CD4-positive, alpha-beta T cell treated with Interleukin-15 for 1 hour (primary cell): ENCODE data around the gene SMURF1.

ENCODE experiments used
- DNase-seq: peaks from one replicate; pipeline ENCODE4 v3.0.0-alpha.2; 2020

The SMURF1 gene

DNA sequence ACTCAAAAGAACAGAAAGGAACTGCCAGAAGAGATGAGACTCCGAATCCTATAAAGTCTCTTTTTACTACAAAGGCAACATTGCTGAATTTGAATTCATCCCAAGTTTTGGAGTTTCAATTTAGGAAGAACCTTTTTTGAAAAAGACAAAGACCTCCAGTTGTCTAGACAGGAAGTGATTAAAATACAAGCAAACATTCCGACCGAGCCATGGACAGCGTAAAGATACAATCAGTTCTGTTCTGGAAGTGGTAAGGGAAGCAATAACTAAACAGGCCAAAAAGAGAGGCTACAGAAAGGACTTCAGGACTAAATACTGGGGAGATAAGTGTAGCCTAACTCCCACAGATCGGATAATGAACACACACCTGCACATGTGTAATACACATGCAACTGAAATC, 101.0 kb downstream of the SMURF1 start:
- DNase-seq = no peak

DNA sequence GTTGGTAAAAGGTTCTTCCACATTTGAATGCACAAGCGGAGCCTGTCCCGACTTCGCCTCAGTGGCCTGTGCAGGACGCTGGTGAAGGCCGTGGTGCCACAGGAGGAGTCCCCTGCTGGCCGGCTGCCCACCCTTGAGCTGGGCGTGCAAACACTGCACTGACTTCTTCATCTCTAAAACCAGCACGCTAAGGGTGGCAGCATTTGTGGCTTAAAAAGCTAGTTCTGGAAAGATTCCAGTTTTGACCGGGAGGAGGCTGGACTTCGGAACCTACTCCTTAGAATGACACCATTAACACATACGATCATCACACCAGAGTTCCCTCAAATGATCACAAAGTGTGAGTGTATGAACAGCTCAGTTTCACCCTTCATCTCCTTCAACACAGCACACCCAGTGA, 102.4 kb downstream of the SMURF1 start:
- no peak for DNase-seq

DNA sequence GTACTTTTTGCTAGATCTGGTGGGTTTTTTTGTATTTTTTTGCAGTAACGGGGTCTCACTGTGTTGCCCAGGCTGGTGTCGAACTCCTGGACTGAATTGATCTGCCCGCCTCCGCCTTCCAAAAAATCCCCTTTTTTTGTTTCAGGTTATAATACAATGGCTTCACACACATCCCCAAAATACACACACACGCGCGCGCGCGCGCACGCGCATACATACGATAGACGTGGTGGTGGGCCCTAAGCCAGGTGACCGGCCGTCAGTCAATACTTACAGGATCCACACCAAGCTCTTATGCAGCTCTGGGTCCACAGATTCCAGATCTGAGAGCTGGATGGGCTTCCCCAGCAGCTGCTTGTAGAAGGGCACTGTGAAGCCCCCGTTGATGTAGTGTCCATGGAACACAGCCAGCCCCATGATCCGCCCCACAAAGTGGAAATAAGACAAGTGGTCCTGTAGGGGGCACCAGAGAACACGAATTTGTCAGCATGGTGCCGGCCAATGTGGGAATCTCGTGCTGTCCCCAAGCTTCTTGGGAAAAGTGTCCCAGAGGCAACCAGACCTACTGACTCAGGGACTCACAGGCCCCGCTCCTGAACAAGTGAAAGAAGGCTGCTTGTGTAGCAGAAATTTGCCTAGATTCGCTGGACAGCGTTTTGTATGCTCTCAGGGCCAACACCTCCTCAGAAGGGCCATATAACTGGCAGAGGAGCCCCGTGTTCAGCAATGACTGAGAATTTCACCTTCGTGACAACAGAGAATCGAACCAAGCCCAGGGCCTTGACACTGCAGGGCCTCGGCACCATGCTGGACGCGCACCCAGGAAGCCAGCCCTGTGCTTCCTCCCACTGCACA, 103.6 kb downstream of the SMURF1 start:
- DNase-seq = peak; percentile 45

DNA sequence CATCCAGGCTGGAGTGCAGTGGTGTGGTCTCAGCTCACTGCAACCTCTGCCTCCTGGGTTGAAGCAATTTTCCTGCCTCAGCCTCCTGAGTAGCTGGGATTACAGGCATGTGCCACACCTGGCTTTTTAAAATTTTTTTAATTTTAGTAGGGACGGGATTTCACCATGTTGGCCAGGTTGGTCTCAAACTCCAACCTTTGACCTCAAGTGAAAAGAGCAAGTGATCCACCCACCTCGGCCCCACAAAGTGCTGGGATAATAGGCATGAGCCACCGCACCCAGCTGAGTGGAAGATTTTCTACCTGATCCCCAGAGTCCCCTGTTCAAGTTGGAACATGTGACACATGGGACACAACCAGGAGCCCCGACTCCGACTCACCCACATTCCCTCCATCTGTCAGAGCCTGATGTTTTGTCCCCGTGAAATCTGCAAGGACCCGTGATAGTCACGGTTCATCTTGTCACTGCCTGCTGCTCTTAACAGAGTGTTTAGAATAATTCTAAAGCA, 104.5 kb downstream of the SMURF1 start:
- no peak for DNase-seq

- no peak for DNase-seq
Measured at GRCh38 chr7:99038086-99038855, 105.6 kb downstream of the SMURF1 start.

- no peak for DNase-seq
Measured at GRCh38 chr7:99037327-99037940, 106.5 kb downstream of the SMURF1 start.

GRCh38 chr7:99036546-99037111, 107.3 kb downstream of the SMURF1 start:
- no peak for DNase-seq

DNA sequence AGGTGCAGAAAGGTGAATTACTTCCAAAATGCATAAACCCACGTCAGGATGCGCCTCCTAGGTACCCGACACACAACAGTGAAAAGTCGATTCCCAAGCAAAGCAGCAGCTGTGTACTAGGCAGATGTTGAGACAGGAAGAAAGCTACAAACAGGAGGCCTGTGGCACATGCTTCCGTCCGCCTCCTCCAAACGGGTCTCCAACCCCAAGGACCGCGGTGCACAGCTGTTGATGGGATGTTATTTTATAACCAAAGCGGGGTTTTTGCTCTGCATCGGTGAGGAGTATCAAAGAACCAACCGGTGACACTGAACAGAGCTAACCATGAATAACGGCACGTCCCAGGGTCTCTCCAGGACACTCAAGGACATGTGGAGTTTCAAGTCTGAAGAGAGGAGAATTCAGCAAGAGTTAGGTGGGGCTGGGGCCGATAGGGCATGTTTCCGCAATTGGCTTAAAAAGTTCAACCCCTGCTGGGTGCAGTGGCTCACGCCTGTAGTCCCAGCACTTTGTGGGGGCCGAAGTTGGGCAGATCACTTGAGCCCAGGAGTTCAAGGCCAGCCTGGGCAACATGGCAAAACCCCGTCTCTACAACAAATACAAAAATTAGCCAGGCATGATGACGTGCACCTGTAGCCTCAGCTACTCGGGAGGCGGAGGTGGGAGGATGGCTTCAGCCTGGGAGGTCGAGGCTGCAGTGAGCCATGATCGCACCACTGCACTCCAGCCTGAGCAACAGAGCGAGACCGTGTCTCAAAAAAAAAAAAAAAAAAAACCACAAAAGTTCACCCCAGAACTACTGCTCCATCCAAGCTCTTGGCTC, 108.0 kb downstream of the SMURF1 start:
- no peak for DNase-seq

GRCh38 chr7:99034932-99035722, 108.8 kb downstream of the SMURF1 start:
- DNase-seq = no peak

DNA sequence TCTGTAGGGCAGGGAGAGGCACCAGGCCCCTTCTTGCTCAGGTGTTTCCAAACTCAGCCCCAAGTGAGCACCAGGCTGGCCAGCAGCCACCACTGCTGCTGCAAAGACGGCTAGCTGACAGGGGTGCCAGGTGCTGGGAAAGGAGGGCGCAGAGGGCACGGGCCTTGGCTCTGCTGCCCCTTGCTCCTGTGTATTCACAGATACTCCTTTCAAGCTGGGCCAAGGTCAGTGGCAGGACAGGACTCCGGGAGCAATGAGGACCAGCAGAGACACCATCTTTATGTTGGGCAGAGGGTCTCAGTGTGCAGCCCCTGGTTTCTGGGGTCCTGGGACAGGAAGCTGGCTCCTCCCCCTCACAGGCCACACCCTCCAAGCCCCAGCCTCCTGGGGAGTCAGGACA, 110.1 kb downstream of the SMURF1 start:
- DNase-seq = no peak

DNA sequence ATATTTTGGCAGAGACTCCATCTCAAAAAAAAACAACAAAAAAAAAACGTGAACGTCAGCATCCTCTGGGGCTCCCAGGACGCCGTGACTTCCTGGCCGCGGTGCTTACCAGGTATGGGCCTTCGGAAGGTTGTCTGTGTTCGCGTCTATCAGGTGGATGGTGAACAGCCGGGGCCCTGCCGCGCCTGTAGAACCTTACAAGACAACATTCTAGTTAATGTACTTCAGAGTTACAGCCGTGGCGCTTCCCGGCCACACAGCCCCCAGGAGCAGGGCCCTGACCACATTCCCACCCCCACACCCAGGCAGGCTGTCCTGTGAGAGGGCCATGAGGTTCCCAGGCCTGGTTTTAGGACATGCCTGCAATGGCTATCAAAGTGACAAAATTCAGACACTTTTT, 111.0 kb downstream of the SMURF1 start:
- no peak for DNase-seq

GRCh38 chr7:99031496-99031895, 112.4 kb downstream of the SMURF1 start:
- DNase-seq = no peak

GRCh38 chr7:99030951-99031350, 113.0 kb downstream of the SMURF1 start:
- no peak for DNase-seq

GRCh38 chr7:99030457-99030856, 113.5 kb downstream of the SMURF1 start:
- no peak for DNase-seq

GRCh38 chr7:99029466-99030435, 114.2 kb downstream of the SMURF1 start:
- DNase-seq = no peak

DNA sequence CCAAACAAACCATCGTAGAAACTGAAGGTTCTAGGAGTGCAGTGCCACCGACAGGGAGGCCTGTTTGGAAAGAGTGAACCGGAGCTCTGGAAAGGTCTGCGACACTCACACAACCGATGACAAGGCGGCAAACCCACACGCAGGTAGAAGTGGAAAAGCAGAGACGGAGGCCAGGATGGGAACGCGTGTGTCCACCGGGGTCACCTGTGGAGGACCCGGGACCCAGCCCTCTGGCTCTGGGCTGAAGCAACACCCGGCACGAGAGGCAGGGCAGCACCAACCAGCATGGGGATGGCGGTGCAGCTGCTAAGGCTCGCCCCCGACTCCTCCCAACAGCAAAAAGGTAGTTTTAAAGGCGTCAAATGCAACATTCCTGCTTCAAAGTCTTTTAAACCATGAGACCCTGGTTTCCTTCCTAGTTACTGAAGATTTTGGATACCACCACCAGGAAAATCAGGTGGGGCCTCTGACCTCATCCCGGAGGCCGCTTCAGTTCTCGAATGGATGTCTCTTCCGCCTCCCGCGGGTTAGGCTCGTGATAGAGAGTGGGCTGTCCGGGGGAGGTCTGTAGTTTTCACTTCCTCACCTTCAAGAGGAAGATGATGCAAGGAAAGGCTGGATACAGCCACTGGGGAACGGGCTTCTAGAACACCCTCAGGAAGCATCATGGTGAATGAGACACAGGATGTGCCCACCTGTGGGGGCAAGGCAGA, 115.5 kb downstream of the SMURF1 start:
- DNase-seq = no peak

GRCh38 chr7:99027841-99028240, 116.1 kb downstream of the SMURF1 start:
- DNase-seq = no peak

GRCh38 chr7:99027241-99027640, 116.7 kb downstream of the SMURF1 start:
- DNase-seq = no peak

GRCh38 chr7:99024066-99024465, 119.8 kb downstream of the SMURF1 start:
- DNase-seq = no peak
